Measurements from ENCODE around the gene PADI2.

- TF ChIP-seq, protein P1, sequence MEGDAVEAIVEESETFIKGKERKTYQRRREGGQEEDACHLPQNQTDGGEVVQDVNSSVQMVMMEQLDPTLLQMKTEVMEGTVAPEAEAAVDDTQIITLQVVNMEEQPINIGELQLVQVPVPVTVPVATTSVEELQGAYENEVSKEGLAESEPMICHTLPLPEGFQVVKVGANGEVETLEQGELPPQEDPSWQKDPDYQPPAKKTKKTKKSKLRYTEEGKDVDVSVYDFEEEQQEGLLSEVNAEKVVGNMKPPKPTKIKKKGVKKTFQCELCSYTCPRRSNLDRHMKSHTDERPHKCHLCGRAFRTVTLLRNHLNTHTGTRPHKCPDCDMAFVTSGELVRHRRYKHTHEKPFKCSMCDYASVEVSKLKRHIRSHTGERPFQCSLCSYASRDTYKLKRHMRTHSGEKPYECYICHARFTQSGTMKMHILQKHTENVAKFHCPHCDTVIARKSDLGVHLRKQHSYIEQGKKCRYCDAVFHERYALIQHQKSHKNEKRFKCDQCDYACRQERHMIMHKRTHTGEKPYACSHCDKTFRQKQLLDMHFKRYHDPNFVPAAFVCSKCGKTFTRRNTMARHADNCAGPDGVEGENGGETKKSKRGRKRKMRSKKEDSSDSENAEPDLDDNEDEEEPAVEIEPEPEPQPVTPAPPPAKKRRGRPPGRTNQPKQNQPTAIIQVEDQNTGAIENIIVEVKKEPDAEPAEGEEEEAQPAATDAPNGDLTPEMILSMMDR (IDR thresholded peaks at IDR 0.05) = no peak
- TF ChIP-seq POLR2A (IDR thresholded peaks at IDR 0.05) (no peak), POLR2AphosphoS5 (IDR thresholded peaks at IDR 0.05) (no peak), EP300 (IDR thresholded peaks at IDR 0.05) (no peak)
These were observed 14.8 kb upstream of the PADI2 start for GRCh38 chr1:17134034-17134433.
